HT1080 (cell line): ENCODE data around the gene PHKA2. TPM values are rescaled to one million over a fixed set of nuclear protein-coding genes. Genes with fewer than 3 reads are reported as not detected.
"Not testable (repeated sequence)": the region's sequence is repeated elsewhere in the genome, so short reads cannot be mapped to it uniquely, and the experiment has no call there.

Experiments used
- DNase-seq: peaks from one replicate; pipeline ENCODE4 v3.0.0-alpha.2; 2015; ENCODE audit warnings: low read depth
- total RNA-seq: library from RNA; depleted of rRNA; stranded (reverse); fragments of >200 nt; shearing (Covaris generic); gene quantifications from 2 replicates; pipeline ENCODE4 v1.2.3, GENCODE V29; 2014

PHKA2 gene
- total RNA-seq, 1 experiment from 2014 or later: 7.2 TPM

DNA sequence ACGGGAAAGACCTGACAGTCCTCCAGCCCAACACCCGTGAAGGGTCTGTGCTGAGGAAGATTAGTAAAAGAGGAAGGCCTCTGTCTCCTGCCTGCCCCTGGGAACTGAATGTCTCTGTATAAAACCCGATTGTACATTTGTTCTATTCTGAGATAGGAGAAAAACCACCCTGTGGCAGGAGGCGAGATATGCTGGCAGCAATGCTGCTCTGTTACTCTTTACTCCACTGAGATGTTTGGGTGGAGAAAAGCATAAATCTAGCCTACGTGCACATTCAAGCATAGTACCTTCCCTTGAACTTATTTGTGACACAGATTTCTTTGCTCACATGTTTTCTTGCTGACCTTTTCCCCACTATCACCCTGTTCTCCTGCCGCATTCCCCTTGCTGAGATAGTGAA is 3.7 kb downstream of the PHKA2 start:
- DNase-seq: not testable (repeated sequence)

DNA sequence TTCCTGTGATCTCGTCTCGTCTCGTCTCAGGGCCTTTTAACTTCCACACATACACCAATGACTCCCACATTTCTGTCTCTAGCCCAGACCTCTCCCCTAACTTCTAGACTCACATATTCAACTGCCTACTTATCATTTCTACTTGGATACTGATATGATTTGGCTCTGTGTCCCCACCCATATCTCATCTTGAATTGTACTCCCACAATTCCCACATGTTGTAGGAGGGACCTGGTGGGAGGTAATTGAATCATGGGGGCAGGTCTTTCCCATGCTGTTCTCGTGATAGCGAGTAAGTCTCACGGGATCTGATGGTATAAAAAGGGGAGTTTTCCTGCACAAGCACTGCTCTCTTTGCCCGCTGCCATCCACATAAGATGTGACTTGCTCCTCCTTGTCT is 8.9 kb downstream of the PHKA2 start:
- DNase-seq: no peak

DNA sequence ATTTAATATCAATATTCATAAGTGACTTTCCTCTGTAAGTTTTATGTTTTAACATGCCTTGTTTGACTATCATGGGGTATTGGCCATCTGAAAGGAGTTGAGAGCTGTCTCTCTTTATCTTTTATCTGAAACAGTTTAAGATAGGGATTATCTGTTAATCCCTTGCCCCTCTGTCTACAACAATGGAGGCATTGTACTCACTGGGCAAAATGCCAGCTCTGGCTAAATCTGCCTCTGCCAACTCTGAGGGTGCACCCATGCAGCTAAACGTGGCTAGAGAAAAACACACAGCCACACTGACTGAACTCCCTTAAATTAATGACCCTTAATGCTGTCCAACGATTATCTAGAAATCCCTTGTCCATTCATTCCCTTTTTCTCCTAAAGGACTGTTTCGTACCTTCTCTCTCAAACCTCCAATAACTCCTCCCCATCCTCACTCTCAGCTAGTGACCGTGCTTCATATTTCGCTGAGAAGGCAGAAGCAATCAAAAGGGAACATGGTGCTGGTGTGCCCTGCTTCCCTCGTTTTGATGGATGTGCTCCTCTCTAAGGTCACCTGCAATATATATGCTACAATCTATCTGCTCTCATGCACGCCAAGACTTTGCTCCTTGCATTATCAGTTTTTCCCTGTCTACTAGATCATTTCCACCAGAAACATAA is 10.3 kb downstream of the PHKA2 start:
- DNase-seq: no peak

DNA sequence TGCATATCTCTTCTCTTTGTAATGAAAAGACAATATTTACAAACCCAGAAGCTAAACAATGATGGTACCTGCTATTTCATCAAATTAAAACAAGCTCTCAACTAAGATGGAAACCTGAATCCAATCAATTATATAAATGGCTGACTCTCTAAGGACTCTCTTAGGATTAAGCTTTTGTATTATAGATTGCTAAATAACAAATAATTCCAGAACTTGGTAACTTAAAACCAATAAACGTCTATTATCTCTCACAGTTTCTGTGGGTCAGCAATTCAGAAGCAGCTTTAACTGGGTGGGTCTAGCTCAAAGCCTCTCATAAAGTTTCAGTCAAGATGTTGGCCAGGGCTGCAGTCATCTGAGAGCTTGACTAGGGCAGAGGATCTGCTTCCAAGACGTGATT is 12.4 kb downstream of the PHKA2 start:
- no peak for DNase-seq

DNA sequence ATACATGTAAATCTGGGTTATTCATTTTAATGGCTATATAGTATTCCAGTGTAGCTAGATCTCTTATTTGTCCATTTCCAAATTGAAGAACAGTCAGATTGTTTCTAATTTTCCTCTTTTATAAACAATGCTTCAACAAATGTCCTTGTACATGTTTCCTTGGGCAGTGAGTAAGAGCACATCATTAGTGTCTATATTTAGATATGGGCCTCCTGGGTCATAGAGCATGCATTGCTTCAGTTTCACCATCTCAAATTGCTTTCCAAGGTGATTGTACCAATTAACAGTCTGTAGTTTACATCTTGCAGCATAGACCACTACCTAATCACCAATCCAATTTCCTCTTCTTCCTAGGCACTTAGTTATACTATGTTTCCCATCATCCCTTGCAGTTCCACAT is 13.4 kb downstream of the PHKA2 start:
- DNase-seq: no peak

DNA sequence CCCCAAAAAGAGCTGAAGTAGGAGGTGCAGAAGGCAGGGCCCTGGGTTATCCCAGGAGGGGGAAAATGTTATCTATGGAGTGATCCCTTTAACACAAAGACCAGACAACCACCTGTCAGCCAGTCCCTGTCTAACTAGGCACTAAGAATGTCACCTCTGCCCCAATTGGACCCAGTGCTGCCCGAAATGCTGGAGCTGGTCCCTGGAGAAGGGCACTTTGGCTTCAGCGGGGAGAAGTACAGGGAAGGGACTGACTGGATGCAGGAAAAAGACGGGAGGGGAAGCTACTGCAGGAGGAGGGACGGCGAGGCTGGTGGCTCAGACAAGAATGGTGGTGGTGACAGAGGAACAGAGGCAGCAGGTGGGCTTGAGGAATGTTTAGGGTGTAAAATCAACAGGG is 17.3 kb downstream of the PHKA2 start:
- DNase-seq: no peak

DNA sequence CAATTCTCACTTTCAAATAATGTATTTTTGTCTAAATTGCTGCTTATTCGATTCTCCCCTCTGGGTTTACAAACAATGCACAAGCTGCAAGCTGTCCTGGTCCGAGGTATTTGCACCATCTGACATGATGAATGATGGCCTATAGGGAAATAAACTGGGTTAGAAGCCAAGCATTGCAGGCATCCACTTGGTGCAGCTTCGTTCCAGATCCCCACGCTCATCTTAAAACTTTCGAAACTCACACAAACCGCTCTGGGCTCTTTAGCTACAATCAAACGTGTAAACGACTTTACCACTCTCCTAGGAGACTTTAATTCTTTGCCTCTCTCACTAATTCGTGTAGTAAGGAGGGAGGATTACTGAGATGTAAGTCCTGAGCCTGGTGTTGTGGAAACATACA is 19.0 kb downstream of the PHKA2 start:
- no peak for DNase-seq

DNA sequence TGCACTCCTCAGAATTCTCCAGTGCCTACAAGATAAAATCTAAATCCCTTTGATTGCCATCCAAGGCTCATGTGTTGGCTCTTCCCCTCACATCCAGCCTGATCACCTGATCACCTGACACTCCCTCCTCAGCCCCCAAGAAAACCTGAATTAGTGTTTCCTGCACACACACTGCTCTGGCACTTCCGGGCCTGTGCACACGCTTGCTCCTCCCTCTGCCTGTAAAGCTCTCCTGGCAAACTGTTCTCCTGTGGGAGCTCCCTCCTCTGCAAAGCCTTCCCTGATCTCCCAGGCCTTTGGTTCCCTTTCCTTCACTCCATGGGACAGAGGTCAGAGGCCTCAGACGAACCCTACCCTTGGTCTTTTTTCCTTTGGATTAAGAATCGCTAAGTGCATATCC is 19.9 kb downstream of the PHKA2 start:
- no peak for DNase-seq

DNA sequence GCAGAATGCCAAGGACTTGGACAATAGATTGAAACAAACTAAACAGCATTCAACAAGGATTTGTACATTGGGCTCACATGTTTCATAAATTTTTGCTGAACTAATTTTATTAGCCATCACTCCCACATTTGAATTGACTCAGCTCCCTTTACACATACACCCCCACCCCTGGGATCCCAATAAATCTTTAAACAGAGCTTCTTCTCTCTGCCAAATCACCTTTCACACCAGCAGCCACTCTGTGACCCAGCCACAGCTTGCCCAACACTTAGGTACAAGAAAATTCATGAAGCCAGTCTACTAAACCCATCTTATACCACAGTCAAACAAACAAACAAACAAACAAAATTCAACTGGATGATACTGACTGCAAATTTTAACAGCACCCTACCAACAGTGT is 21.6 kb downstream of the PHKA2 start:
- DNase-seq: no peak

DNA sequence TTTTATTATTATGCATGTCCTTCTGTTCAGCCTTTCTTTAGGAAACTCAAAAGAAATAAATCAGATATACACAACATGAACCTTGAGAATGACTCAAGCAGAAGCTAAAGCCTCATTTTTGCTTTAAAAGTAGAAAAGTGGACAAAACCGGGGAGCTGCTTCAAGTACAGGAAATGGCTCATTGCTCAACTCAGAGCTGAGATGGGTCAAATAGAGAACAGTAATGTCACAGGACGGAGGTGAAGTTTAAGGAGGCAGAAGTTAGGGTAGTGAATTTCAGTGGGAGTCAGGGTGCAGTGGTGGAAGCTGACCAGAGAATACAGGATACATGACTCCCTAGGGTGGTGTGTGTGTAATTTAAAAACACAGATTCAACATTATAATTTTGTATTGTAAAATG is 22.2 kb downstream of the PHKA2 start:
- DNase-seq: peak; percentile 37

DNA sequence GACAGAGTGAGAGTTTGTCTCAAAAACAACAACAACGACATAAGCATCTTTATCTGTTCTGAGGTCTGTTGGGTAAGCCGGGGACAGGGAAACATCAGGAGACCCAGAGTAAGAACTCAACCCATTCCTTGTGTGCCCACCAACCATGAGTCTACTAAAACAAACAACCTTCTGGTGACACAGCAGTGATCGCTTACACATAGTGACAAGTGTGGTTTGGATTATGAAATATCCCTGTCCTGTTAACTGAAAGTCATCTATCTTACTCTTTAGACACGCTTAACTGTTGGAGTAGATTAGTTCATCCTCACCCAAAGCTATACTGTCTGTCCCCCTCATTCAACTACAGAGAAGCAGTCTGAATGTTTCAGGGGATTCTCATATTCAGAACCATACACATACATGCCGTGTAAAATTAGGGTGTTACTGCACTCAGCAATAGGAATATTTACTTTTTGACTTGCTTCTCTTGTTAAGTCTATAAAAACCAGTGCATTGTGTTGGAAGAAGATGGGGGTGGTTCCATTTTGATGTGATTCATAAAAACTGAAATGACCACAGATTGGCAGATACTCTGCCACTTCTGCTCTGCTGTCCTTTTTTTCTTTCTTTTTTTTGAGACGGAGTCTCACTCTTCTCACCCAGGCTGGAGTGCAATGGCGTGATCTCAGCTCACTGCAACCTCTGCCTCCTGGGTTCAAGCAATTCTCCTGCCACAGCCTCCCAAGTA is 27.4 kb downstream of the PHKA2 start:
- DNase-seq: no peak

DNA sequence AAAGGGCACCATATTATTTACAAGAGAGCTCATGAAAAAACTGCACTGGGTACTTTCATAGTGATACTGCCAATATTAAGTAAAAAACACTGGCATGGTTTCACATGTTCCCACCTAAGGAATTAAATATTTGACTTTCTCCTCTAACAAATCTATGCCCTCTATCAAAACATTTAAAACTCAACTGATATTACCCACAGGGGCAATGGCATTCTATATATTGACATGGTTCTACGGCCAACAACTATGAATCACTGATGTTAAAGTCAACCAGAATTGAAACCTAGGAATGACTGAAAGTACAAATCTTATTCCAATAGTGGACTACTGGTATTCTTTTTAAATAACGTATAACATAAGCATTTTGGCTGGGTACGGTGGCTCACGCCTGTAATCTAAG is 28.2 kb downstream of the PHKA2 start:
- no peak for DNase-seq

DNA sequence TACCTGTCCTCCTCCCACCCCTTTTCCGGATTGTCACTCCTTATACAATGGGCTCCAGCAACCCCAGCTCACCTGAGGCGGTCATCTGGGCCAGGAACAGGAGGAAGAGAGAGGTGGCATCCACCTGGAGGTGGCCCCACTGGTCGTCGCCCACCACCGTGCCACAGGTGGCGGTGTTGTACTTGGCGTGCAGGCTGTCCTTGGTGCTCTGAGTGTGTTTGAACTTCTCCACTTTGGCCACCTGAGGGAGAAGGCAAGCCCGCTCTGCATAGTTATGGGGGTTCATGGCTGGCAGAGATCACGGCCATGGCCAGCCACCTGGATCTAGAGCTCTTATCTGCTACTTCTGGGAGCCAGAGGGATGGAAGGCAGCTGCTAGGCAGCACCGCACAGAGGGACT is 32.9 kb downstream of the PHKA2 start:
- DNase-seq: no peak

DNA sequence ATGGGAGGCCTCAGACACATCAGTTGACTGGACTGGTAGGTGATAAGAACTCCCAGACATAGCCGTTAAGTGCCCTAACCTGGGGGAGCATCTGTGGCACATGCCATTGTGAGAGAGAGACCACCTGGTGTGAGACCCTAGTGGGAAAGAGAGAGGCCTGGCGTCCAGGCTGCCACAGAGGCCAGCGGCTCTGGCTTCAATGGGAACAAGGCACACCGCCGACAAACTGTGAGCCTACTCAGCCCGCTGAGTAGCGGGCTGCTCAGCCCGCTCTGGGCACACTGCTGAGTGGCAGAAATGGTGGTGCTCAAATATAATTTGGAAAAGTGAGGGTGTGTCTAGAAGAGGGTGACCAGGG is 34.0 kb downstream of the PHKA2 start:
- DNase-seq: no peak

DNA sequence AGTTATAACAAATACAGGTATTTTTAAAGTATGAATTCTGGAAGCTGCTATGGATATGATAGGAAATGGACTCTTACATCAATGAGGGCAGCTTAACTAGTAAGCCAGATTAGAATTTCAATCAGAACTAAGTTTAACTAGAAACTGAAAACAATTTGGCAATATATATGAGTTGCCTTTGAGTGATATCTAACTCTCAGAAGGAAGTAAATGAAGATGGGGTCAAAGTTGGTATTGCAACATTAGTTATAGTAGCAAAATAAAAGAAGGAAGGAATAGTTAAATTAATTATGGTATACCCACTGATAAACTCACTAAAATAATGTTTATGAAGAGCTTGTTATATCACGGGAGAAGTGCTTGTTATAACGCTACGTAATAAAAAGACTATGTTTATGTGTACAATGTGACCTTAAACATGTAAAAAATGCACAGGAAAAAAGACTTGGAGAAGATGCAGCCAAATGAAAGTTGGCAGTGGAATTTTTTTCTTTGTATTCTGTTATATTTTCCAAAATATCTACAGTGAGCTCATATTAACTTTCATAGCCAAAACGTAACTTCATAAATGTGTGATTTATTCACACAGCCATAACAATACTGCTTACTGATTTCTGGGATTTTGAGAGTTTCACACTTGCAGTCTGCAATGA is 34.5 kb downstream of the PHKA2 start:
- no peak for DNase-seq

DNA sequence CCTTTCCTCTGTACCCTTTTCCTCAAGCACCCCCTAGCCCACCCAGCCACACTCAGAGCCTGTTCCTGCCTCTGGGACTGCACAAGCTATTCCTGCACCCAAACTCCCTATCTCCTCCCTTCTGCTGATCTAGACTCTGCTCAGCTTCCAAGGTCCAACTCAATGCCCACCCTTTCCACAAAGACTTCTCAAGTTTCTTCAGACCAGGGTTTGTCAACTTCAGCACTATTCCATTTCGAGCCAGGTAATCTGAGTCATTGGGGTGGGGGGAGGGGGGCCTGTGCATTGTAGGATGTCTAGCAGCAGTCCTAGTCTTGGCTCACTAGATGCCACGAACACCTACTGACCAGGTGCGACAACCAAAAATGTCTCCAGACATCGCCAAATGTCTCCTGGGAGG is 37.3 kb downstream of the PHKA2 start:
- no peak for DNase-seq

DNA sequence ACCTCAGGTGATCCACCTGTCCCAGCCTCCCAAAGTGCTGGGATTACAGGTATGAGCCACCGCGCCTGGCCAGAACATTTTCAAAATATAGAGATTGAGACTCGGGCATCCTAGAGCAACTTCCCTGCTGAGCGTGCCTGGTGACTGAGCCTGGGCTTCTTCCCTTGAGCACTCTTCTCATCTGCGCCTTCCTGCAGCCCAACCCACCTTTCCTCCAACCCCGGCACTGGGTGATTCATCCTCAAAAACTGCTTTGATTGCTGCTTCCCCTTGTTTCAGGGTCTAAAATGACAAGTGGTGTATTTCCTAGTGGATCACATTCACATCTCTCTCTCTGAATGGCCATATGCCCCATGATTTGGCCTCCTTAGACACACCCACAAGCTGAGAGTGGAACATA is 37.8 kb downstream of the PHKA2 start:
- DNase-seq: peak; percentile 34

DNA sequence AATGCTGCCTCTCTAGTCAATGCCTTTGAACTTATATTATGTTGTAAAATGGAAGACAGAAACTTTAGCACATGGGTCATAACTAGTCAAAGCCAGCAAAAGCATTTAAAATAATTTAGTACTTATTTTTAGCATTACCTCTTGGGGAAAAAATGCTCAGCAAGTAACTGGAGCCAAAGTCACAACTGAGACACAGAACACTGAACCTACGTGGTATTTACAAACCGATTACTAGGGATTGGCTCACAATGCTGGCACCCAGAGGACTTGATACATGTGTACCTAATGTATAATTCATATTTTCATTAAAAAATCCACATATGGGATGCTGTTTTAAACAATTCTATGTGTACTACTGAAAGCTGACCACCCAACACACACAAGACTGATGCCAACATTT is 38.4 kb downstream of the PHKA2 start:
- no peak for DNase-seq

DNA sequence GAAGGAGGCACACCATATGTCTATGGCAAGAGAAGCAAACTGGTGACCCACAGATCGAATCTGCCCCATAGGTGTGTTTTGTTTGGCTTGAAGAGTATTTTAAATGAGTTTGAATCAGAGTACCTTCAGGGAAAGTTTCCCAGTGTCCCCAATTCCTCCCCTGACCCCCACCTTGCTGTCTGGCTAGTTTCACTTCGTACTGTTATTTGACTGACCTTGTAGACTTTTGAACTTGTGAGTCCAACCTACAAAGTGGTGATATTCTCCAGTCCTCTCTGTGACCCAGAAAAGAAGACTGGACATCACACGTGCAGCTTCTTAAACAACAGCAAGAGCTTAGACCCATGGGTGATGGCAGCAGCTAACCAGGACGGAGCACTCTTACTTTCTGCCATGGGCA is 39.4 kb downstream of the PHKA2 start:
- no peak for DNase-seq

DNA sequence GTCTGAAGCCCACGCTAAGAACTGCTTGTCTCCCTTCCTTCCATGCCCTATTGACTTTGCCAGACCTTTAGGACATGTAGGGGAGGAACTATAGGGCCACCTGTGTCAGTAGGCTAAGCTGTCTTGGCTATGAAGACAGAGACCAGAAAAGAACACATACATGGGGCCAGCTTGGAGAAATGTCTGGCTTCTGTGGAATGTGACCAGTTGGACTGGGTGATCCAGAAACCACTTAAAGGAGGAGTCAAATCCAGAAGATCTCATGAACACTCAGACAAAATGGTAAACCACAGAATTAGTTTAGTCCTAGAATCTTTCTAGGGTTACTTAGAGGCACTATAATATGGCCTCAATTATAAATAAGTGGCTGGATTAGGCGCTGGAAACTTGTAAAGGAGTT is 42.0 kb downstream of the PHKA2 start:
- DNase-seq: no peak

DNA sequence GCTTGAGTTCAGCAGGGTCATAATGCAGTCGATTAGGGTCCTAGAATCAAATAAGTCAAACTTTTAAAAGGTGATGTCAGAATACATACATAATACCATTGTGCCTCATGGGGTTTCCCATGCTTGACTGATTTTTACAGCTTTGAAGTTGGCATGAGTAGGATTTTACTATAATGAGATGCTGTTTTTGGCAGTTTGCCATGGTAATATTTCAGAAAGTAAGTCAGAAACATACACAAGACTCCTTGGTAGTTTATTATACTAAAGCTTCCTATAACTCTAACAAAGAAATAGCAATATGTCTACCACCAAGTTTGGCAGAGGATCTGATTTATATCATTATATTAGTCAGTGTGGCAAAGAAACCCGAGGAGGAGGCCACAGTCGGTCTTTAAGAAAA is 45.2 kb downstream of the PHKA2 start:
- DNase-seq: no peak

DNA sequence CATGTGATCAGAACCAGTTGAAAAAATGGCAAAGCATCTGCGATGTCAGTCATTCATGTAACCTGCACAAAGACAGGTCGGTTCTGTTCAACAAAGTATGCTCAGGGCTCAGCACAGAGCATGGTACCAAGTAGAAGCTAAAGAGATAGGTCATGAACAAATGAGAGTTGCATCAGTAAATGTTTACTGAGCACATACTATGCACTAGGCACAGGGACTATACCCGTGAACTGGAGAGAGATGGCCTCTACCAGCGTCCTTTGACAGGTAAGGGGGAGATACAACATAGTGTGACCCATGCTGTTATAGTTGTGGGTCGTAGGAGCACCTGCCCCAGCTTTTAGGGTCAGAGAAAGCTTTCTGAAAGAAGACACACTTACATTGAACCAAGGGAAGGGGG is 46.7 kb downstream of the PHKA2 start:
- no peak for DNase-seq

DNA sequence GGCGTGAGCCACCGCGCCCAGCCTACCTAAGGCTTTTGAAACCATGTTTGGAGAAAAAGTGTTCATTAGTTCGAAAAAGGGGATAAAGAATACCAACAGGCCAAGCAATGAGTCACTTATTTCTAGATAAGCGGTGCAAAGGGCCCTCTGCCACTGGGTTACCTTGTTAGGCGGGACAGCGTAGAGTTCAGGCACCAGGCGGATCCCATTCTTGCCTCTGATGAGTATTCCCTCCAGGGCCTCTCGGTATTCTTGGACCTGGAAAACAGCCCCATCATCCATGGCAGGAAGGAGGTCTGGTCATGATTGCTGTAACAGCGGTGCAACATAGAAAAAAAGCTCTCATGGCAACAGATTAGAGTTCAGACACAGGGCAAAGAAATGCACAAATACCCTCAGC is 48.0 kb downstream of the PHKA2 start:
- no peak for DNase-seq
